ENCODE results near the gene LIPE. TPM values are rescaled to one million over a fixed set of nuclear protein-coding genes. Genes with fewer than 3 reads are reported as not detected.
A peak's percentile ranks its signal among the peaks of the same experiment; 100 is the strongest.

The LIPE gene
- total RNA-seq, 1 experiment from 2014 or later: 2.1 TPM

- H3K27ac ChIP-seq (ENCODE audit: low read length): no peak overlapping the region
Observed at GRCh38 chr19:42422092-42422900, 4.9 kb downstream of the LIPE start.

GRCh38 chr19:42421591-42422031 lies 5.6 kb downstream of the LIPE start:
- Histone ChIP-seq H3K4me3 (ENCODE audit: low read length) (no peak overlapping the region), H3K4me2 (ENCODE audit: low read length) (no peak overlapping the region), H3K27ac (ENCODE audit: low read length) (no peak overlapping the region), H3K9me2 (replicated peaks; ENCODE audit: low read length) (no peaks in the 10 kb centered on the region), H3K9me3 (ENCODE audit: low read length) (no peaks in the 10 kb centered on the region), H3K79me2 (ENCODE audit: low read length) (no peaks in the 10 kb centered on the region), H3K36me3 (ENCODE audit: low read depth, low read length) (no peaks in the 10 kb centered on the region), H3K4me1 (ENCODE audit: insufficient read depth, low read length) (peaks cover 28% of the 10 kb centered on the region), H4K20me1 (ENCODE audit: low read length) (no peaks in the 10 kb centered on the region), H2AFZ (ENCODE audit: low read length) (no peak overlapping the region), H3K27me3 (ENCODE audit: low read length) (no peaks in the 10 kb centered on the region), H3K9ac (ENCODE audit: low read length) (no peak overlapping the region), H3F3A (ENCODE audit: low read length, unreplicated experiment) (no peaks in the 10 kb centered on the region)
- ChIA-PET POLR2A (ENCODE audit: unreplicated experiment) (no interaction called here), CTCF (no interaction called here)
- no peak for TF ChIP-seq EZH2 (IDR thresholded peaks at IDR 0.05; ENCODE audit: low read length, unreplicated experiment)
- no peak for TF ChIP-seq EZH2phosphoT487 (IDR thresholded peaks at IDR 0.05; ENCODE audit: borderline replicate concordance, low read length)
- no peak for TF ChIP-seq CTCF (conservative IDR thresholded peaks at IDR 0.05; ENCODE audit: low read depth, low read length)
- intact Hi-C loops (cut with micrococcal nuclease): no loop called here
- peak; percentile 49 for DNase-seq
- ATAC-seq: no peak
- BruUV-seq (replicated peaks): no TSS peak

More at GRCh38 chr19:42422092-42422900, 4.9 kb downstream of the LIPE start:
- Histone ChIP-seq H3K79me2 (ENCODE audit: low read length) (no peaks in the 10 kb centered on the region), H3F3A (ENCODE audit: low read length, unreplicated experiment) (no peaks in the 10 kb centered on the region), H3K27me3 (ENCODE audit: low read length) (no peaks in the 10 kb centered on the region), H3K4me1 (ENCODE audit: insufficient read depth, low read length) (peaks cover 28% of the 10 kb centered on the region), H4K20me1 (ENCODE audit: low read length) (no peaks in the 10 kb centered on the region), H2AFZ (ENCODE audit: low read length) (0 out of 2 replicates have a peak overlapping the region, but pooled peaks have one; percentile 96), H3K4me2 (ENCODE audit: low read length) (peak overlapping the region; percentile 86), H3K36me3 (ENCODE audit: low read depth, low read length) (no peaks in the 10 kb centered on the region), H3K4me3 (ENCODE audit: low read length) (peak overlapping the region; percentile 72; the same call in 1 of the 2 replicates), H3K9ac (ENCODE audit: low read length) (no peak overlapping the region), H3K9me2 (replicated peaks; ENCODE audit: low read length) (no peaks in the 10 kb centered on the region), H3K9me3 (ENCODE audit: low read length) (no peaks in the 10 kb centered on the region)
- ATAC-seq: no peak
- CTCF ChIA-PET: no interaction called here
- intact Hi-C loops (cut with micrococcal nuclease): no loop called here
- TF ChIP-seq CTCF (conservative IDR thresholded peaks at IDR 0.05; ENCODE audit: low read depth, low read length): no peak
- TF ChIP-seq EZH2 (IDR thresholded peaks at IDR 0.05; ENCODE audit: low read length, unreplicated experiment): no peak
- no peak for TF ChIP-seq EZH2phosphoT487 (IDR thresholded peaks at IDR 0.05; ENCODE audit: borderline replicate concordance, low read length)
- DNase-seq: no peak
- no TSS peak for BruUV-seq (replicated peaks)
- POLR2A ChIA-PET (ENCODE audit: unreplicated experiment): no interaction called here

- no peaks in the 10 kb centered on the region for H3K27me3 ChIP-seq (ENCODE audit: low read length)
- H4K20me1 ChIP-seq (ENCODE audit: low read length): no peaks in the 10 kb centered on the region
- DNase-seq (no peak), ATAC-seq (no peak)
- H3K27ac ChIP-seq (ENCODE audit: low read length): no peak overlapping the region
- no peaks in the 10 kb centered on the region for H3F3A ChIP-seq (ENCODE audit: low read length, unreplicated experiment)
- no peak overlapping the region for H3K4me3 ChIP-seq (ENCODE audit: low read length)
- no peaks in the 10 kb centered on the region for H3K36me3 ChIP-seq (ENCODE audit: low read depth, low read length)
- CTCF ChIA-PET: no interaction called here
- no TSS peak for BruUV-seq (replicated peaks)
- intact Hi-C loops (cut with micrococcal nuclease): no loop called here
- H3K9me3 ChIP-seq (ENCODE audit: low read length): no peaks in the 10 kb centered on the region
- no peak overlapping the region for H3K4me2 ChIP-seq (ENCODE audit: low read length)
- H2AFZ ChIP-seq (ENCODE audit: low read length): no peak overlapping the region
- H3K79me2 ChIP-seq (ENCODE audit: low read length): no peaks in the 10 kb centered on the region
- no peak overlapping the region for H3K9ac ChIP-seq (ENCODE audit: low read length)
- peaks cover 28% of the 10 kb centered on the region for H3K4me1 ChIP-seq (ENCODE audit: insufficient read depth, low read length)
- POLR2A ChIA-PET (ENCODE audit: unreplicated experiment): no interaction called here
- H3K9me2 ChIP-seq (replicated peaks; ENCODE audit: low read length): no peaks in the 10 kb centered on the region
- no peak for TF ChIP-seq EZH2phosphoT487 (IDR thresholded peaks at IDR 0.05; ENCODE audit: borderline replicate concordance, low read length)
- TF ChIP-seq CTCF (conservative IDR thresholded peaks at IDR 0.05; ENCODE audit: low read depth, low read length): no peak
- TF ChIP-seq EZH2 (IDR thresholded peaks at IDR 0.05; ENCODE audit: low read length, unreplicated experiment): no peak
Observed at GRCh38 chr19:42421101-42421500, 6.1 kb downstream of the LIPE start.

Data from PC-3 (cell line).